WI38 (cell line): ENCODE measurements around the gene RLBP1.

Source experiments
- H3K4me3 ChIP-seq: 2 replicates; pipeline ENCODE4 v1.5.1; 2011; ENCODE audit warnings: low read depth, mild to moderate bottlenecking, control low read depth, low read length
- CTCF ChIP-seq: IDR thresholded peaks from 2 replicates; pipeline ENCODE4 v1.5.1; 2012; ENCODE audit warnings: low read depth, mild to moderate bottlenecking, control low read depth, low read length

The RLBP1 gene

GRCh38 chr15:89170364-89170763 is 51.0 kb downstream of the RLBP1 start:
- TF ChIP-seq CTCF = no peak
- no peak overlapping the region for H3K4me3 ChIP-seq

DNA sequence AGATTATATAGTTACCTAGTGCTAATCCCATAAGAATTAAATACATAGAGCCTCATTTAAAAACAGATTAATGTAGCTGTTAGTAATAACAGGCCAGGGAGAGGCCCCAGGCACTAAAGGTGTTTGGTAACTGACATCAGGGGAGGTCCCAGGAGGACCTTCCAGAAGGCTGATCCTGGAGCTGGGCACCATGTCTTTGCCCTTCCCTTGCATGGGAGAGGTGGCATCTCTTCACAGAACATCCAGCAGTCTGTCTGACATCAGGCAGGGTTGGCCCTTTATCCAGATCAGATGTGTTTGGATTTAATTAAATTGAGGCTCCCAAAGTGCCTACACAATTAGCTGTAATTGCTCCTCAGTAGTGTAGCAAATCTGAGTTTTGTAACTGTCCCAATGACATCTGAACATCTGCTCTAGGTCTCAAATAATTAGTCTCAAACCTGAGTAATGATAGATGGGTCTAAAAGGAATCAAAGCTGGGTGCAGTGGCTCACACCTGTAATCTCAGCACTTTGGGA is 53.0 kb downstream of the RLBP1 start:
- no peak for TF ChIP-seq CTCF
- no peak overlapping the region for H3K4me3 ChIP-seq

- TF ChIP-seq CTCF = no peak
- H3K4me3 ChIP-seq = no peak overlapping the region
Measured at GRCh38 chr15:89167267-89168176, 53.9 kb downstream of the RLBP1 start.

DNA sequence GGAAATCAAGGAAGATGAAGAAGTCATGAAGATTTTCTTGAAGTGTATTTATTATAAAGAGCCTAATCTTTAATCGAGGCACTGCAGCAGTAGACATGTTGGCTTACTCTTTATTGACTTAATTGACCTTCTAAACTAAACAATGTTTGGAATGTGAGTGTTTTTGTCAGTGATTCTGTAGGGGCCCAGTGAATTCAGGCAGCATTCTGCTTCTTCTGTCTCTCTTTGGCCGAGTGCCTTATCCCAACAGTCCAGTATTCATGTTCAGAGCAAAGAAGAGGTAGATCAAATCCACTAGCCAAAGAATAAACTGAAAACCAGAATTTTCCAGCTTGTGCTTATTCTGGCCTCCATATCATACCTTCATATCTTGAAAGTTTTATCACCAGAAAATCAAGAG is 55.7 kb downstream of the RLBP1 start:
- TF ChIP-seq CTCF = no peak
- H3K4me3 ChIP-seq = no peak overlapping the region

DNA sequence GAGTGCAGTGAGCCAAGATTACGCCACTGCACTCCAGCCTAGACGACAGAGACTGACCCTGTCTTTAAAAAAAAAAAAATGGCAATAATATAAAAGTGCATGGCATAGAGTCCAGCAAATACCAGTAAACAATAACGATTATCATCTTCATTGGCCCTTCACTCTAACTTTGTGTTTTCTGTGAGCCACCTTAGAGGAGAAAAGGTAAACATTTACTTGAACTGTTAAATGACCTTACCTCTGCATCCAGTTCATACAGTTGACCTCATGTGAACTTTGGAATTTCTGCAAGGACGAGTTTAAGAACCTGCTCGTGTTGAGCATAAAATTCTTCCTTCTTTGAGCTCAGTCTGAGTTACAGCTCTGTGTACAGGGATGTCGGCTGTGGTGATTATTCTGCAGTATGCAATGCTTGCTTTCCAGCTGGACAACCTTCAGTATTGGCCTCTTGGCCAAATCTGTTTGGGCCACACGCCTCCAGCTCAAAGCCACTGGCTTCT is 56.6 kb downstream of the RLBP1 start:
- no peak overlapping the region for H3K4me3 ChIP-seq
- no peak for TF ChIP-seq CTCF

DNA sequence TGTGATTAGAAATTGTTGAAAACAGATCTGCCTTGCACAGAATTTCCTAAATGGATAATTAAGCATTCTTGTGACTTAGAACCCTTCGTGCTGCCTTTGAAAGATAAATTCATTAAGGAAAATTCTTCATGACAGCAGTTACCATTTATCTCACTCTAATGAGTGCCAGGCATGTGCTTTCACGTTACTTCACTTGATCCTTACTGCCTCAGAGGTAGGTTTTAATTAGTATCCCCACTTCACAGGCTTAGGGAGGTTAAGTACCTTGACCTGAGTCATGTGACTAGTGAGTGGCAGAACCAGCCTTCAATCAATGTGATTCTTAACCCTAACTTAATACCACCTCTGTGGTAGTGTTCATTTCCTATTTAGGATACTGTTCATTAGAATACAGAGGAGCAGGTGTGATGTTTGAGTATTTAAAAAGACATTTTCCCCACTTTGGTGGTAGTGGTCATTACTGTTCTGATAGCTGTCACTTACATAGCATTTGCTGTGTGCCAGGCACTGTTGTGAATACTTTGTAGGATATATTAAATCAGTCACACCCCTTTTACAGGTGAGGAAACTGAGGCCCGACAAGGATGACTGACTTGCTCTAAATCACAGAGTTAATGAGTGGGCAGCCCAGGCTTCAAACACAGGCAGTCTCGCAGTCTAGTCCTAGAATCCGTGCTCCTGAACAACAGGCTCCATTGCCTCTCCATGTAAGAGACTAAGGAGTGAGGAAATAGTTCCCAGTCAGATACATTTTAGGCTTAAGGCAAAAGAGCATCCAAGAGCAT is 57.9 kb downstream of the RLBP1 start:
- H3K4me3 ChIP-seq = no peak overlapping the region
- no peak for TF ChIP-seq CTCF
